OCI-LY3 (cell line): ENCODE results near the gene SAP30L.

Experiments
- H2AFZ ChIP-seq: fragments of 200-600, 300-600 bp; shearing (Covaris generic); 2 replicates; pipeline ENCODE4 v1.6.0; 2014; ENCODE audit warnings: antibody characterized with exemption, low read depth, low read length
- H3K27ac ChIP-seq: fragments of 200-600, 300-600 bp; sonication (generic); 2 replicates; pipeline ENCODE4 v1.5.1; 2014; ENCODE audit warnings: mild to moderate bottlenecking, low read length, moderate library complexity, mixed read lengths
- H3K27me3 ChIP-seq: fragments of 200-600, 300-600 bp; sonication (generic); 2 replicates; pipeline ENCODE4 v1.6.1; 2014; ENCODE audit warnings: low read depth, low read length, mixed read lengths
- H3K36me3 ChIP-seq: fragments of 200-600, 300-600 bp; sonication (generic); replicated peaks from 2 replicates; pipeline ENCODE3; 2014; ENCODE audit warnings: low read depth, low read length, mixed read lengths
- H3K4me1 ChIP-seq: fragments of 300-600, 200-600 bp; sonication (generic); 2 replicates; pipeline ENCODE4 v1.6.1; 2014; ENCODE audit warnings: low read length, mixed read lengths
- H3K4me2 ChIP-seq: fragments of 200-600, 300-600 bp; sonication (generic); 2 replicates; pipeline ENCODE4 v1.6.1; 2014; ENCODE audit warnings: low read length, mixed read lengths
- H3K4me3 ChIP-seq: fragments of 300-600, 200-600 bp; sonication (generic); 2 replicates; pipeline ENCODE4 v1.5.1; 2014; ENCODE audit warnings: antibody characterized with exemption, mild to moderate bottlenecking, low read length, moderate library complexity
- H3K79me2 ChIP-seq: fragments of 300-600, 200-600 bp; shearing (Covaris generic); 2 replicates; pipeline ENCODE4 v1.6.1; 2014; ENCODE audit warnings: mild to moderate bottlenecking, low read length, mixed read lengths
- H3K9ac ChIP-seq: fragments of 300-600, 200-600 bp; shearing (Covaris generic); 2 replicates; pipeline ENCODE4 v1.6.0; 2014; ENCODE audit warnings: mild to moderate bottlenecking, low read length, moderate library complexity
- H3K9me3 ChIP-seq: fragments of 200-600, 300-600 bp; shearing (Covaris generic); 2 replicates; pipeline ENCODE4 v1.6.1; 2014; ENCODE audit warnings: low read length, mixed read lengths; ENCODE audit not compliant: insufficient read depth
- H4K20me1 ChIP-seq: fragments of 200-600, 300-600 bp; sonication (generic); 2 replicates; pipeline ENCODE4 v1.6.1; 2016; ENCODE audit warnings: low read length, mixed read lengths; ENCODE audit not compliant: insufficient read depth
- CTCF ChIP-seq: fragments of 200-600, 300-600 bp; sonication (generic); IDR thresholded peaks from 2 replicates; pipeline ENCODE4 v1.5.1; 2014; ENCODE audit warnings: antibody characterized with exemption, low read length, low read depth
- EZH2phosphoT487 ChIP-seq: fragments of 200-600 bp; shearing (Covaris generic); IDR thresholded peaks from 2 replicates; pipeline ENCODE4 v1.6.1; 2018; ENCODE audit warnings: antibody characterized with exemption, mixed run types, low read depth

The SAP30L gene

GRCh38 chr5:154479160-154479943 is 33.6 kb downstream of the SAP30L start:
- H3K4me1 ChIP-seq, result no peaks in the 10 kb centered on the region; the same call in 1 of the 2 replicates

GRCh38 chr5:154479944-154480750 is 34.4 kb downstream of the SAP30L start:
- H3K9ac ChIP-seq, result no peak overlapping the region
- H3K9me3 ChIP-seq, result no peaks in the 10 kb centered on the region
- H4K20me1 ChIP-seq, result no peaks in the 10 kb centered on the region
- no peak overlapping the region for H2AFZ ChIP-seq
- H3K4me1 ChIP-seq, result peaks cover 5% of the 10 kb centered on the region
- no peak overlapping the region for H3K27ac ChIP-seq
- H3K79me2 ChIP-seq, result no peaks in the 10 kb centered on the region
- H3K36me3 ChIP-seq, result no peaks in the 10 kb centered on the region
- H3K27me3 ChIP-seq, result no peaks in the 10 kb centered on the region
- no peak overlapping the region for H3K4me2 ChIP-seq
- no peak overlapping the region for H3K4me3 ChIP-seq
- no peak for TF ChIP-seq EZH2phosphoT487
- no peak for TF ChIP-seq CTCF

More at GRCh38 chr5:154479160-154479943, 33.6 kb downstream of the SAP30L start:
- no peak overlapping the region for H3K27ac ChIP-seq
- TF ChIP-seq CTCF (no peak), EZH2phosphoT487 (no peak)
- no peaks in the 10 kb centered on the region for H3K27me3 ChIP-seq
- H3K4me3 ChIP-seq, result no peak overlapping the region
- no peak overlapping the region for H2AFZ ChIP-seq
- no peaks in the 10 kb centered on the region for H3K36me3 ChIP-seq
- no peaks in the 10 kb centered on the region for H3K79me2 ChIP-seq
- no peaks in the 10 kb centered on the region for H4K20me1 ChIP-seq
- H3K9me3 ChIP-seq, result no peaks in the 10 kb centered on the region
- no peak overlapping the region for H3K4me2 ChIP-seq
- H3K9ac ChIP-seq, result no peak overlapping the region

GRCh38 chr5:154480847-154481246 is 35.0 kb downstream of the SAP30L start:
- Histone ChIP-seq H3K4me1 (peaks cover 12% of the 10 kb centered on the region), H3K27me3 (no peaks in the 10 kb centered on the region), H3K4me2 (no peak overlapping the region)

More at GRCh38 chr5:154480847-154481246, 35.0 kb downstream of the SAP30L start:
- TF ChIP-seq EZH2phosphoT487, result no peak
- TF ChIP-seq CTCF, result no peak
- Histone ChIP-seq H3K9ac (no peak overlapping the region), H3K4me3 (no peak overlapping the region), H3K36me3 (no peaks in the 10 kb centered on the region), H3K79me2 (no peaks in the 10 kb centered on the region), H3K27ac (no peak overlapping the region), H2AFZ (no peak overlapping the region), H4K20me1 (no peaks in the 10 kb centered on the region), H3K9me3 (no peaks in the 10 kb centered on the region)
